Vagina (tissue), 2 donors: ENCODE results near the gene RIC1. TPM values are rescaled to one million over a fixed set of nuclear protein-coding genes. Genes with fewer than 3 reads are reported as not detected.
"Not testable (repeated sequence)": the region's sequence is repeated elsewhere in the genome, so short reads cannot be mapped to it uniquely, and the experiment has no call there.

ENCODE experiments used
- DNase-seq, 2 donors: peaks; one replicate each; pipeline ENCODE4 v3.0.0-alpha.2; 2017; ENCODE audit errors: extremely low spot score in 2 of 2
- H3K27ac ChIP-seq: fragments of 200-600 bp; sonication (generic); one replicate; pipeline ENCODE4 v1.5.1; 2019
- H3K27me3 ChIP-seq: fragments of 200-600 bp; sonication (generic); one replicate; pipeline ENCODE4 v1.5.1; 2019
- H3K36me3 ChIP-seq, 2 donors: fragments of 200-600 bp; sonication (generic); one replicate each; pipeline ENCODE4 v1.5.1; 2017 to 2019
- H3K4me1 ChIP-seq: fragments of 200-600 bp; sonication (generic); one replicate; pipeline ENCODE4 v1.5.1; 2019
- H3K4me3 ChIP-seq, 2 donors: fragments of 200-600 bp; sonication (generic); 1 replicate in 1 of 2; 2 replicates in 1 of 2; pipeline ENCODE4 v1.5.1; 2016 to 2019
- H3K9me3 ChIP-seq: fragments of 200-600 bp; sonication (generic); one replicate; pipeline ENCODE4 v1.5.1; 2019
- POLR2A ChIP-seq, 2 donors: fragments of 450-650 bp; IDR thresholded peaks; one replicate each; pipeline ENCODE4 v1.6.1; 2017; ENCODE audit warnings: antibody characterized with exemption in 2 of 2, mild to moderate bottlenecking in 2 of 2, moderate library complexity in 2 of 2
- POLR2AphosphoS5 ChIP-seq, 2 donors: sonication (generic); formaldehyde crosslinking; IDR thresholded peaks; one replicate each; pipeline ENCODE4 v1.9.0; 2017; ENCODE audit warnings: antibody characterized with exemption in 2 of 2, mild to moderate bottlenecking in 2 of 2, low read depth in 1 of 2; ENCODE audit not compliant: insufficient read depth in 1 of 2
- intact Hi-C: fragments of 100-400 bp; cut with DNase I; formaldehyde crosslinking; loops from one replicate; pipeline ENCODE4 v1.15.1; 2023
- total RNA-seq: library from RNA; depleted of rRNA; stranded (reverse); fragments of >200 nt; gene quantifications from one replicate; pipeline ENCODE4 v1.2.3, GENCODE V29; 2016
- TF ChIP-seq, protein P1 (sequence below), 3 experiments: fragments of 450-650 bp in 2 of 3; fragments of 200-600 bp in 1 of 3; sonication (generic) in 1 of 3; IDR thresholded peaks; one replicate each; pipeline ENCODE4 v1.5.1; 2017 to 2019; ENCODE audit warnings: antibody characterized with exemption in 3 of 3, mild to moderate bottlenecking in 2 of 3, moderate library complexity in 2 of 3

RIC1 gene
- total RNA-seq, 1 donor from 2014 or later = 49.8 TPM

- H3K27ac ChIP-seq = no peak overlapping the region
- TF ChIP-seq POLR2A (IDR thresholded peaks at IDR 0.05) = no peak
- TF ChIP-seq, protein P1, sequence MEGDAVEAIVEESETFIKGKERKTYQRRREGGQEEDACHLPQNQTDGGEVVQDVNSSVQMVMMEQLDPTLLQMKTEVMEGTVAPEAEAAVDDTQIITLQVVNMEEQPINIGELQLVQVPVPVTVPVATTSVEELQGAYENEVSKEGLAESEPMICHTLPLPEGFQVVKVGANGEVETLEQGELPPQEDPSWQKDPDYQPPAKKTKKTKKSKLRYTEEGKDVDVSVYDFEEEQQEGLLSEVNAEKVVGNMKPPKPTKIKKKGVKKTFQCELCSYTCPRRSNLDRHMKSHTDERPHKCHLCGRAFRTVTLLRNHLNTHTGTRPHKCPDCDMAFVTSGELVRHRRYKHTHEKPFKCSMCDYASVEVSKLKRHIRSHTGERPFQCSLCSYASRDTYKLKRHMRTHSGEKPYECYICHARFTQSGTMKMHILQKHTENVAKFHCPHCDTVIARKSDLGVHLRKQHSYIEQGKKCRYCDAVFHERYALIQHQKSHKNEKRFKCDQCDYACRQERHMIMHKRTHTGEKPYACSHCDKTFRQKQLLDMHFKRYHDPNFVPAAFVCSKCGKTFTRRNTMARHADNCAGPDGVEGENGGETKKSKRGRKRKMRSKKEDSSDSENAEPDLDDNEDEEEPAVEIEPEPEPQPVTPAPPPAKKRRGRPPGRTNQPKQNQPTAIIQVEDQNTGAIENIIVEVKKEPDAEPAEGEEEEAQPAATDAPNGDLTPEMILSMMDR (IDR thresholded peaks at IDR 0.05) = peak in 1 of 3 experiments; percentile 28
- TF ChIP-seq POLR2AphosphoS5 (IDR thresholded peaks at IDR 0.05; ENCODE audit: insufficient read depth in 1 of 2, low read depth in 1 of 2) = no peak
- H3K36me3 ChIP-seq = no peaks in the 10 kb centered on the region
- H3K4me3 ChIP-seq = no peak overlapping the region
- no peak for DNase-seq
- no peaks in the 10 kb centered on the region for H3K9me3 ChIP-seq
- H3K27me3 ChIP-seq = no peaks in the 10 kb centered on the region
- intact Hi-C loops = no loop called here
- H3K4me1 ChIP-seq = no peaks in the 10 kb centered on the region
Measured at GRCh38 chr9:5799314-5799713, 170.4 kb downstream of the RIC1 start.

- H3K4me1 ChIP-seq, H3K9me3 ChIP-seq, H3K4me3 ChIP-seq, DNase-seq, H3K27me3 ChIP-seq, H3K27ac ChIP-seq, intact Hi-C loops, H3K36me3 ChIP-seq: not testable (repeated sequence)
Measured at GRCh38 chr9:5800378-5800777, 171.5 kb downstream of the RIC1 start.

GRCh38 chr9:5800969-5801738 lies 172.2 kb downstream of the RIC1 start:
- H3K9me3 ChIP-seq = no peaks in the 10 kb centered on the region
- H3K4me1 ChIP-seq = no peaks in the 10 kb centered on the region
- H3K36me3 ChIP-seq = no peaks in the 10 kb centered on the region
- no peak for DNase-seq
- no peaks in the 10 kb centered on the region for H3K27me3 ChIP-seq
- intact Hi-C loops = no loop called here
- no peak overlapping the region for H3K27ac ChIP-seq
- TF ChIP-seq POLR2AphosphoS5 (IDR thresholded peaks at IDR 0.05; ENCODE audit: insufficient read depth in 1 of 2, low read depth in 1 of 2) (no peak), POLR2A (IDR thresholded peaks at IDR 0.05) (no peak)
- TF ChIP-seq, protein P1 (IDR thresholded peaks at IDR 0.05) = no peak
- no peak overlapping the region for H3K4me3 ChIP-seq

DNA sequence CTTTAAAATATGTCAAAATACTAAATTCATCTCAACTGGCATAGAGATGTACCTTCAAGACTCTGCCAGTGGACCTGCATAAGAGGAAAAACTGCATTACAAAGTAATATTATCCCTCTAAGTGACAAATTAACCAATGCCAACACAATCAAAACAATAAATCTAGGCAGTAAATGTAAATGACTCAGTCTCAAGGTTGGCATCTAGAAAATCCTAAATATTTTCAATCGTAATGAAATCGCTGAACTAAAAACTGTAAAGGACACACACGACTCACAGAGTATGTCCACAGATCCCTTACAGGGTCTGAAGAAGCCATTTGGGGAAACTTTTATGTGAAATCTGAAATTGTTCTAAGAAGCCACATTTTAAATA lies 172.8 kb downstream of the RIC1 start:
- H3K9me3 ChIP-seq = no peaks in the 10 kb centered on the region
- no peaks in the 10 kb centered on the region for H3K27me3 ChIP-seq
- no peak for DNase-seq
- no peak overlapping the region for H3K27ac ChIP-seq
- intact Hi-C loops = no loop called here
- TF ChIP-seq POLR2AphosphoS5 (IDR thresholded peaks at IDR 0.05; ENCODE audit: insufficient read depth in 1 of 2, low read depth in 1 of 2) (no peak), POLR2A (IDR thresholded peaks at IDR 0.05) (no peak)
- TF ChIP-seq, protein P1 (IDR thresholded peaks at IDR 0.05) = no peak
- H3K4me1 ChIP-seq = no peaks in the 10 kb centered on the region
- H3K4me3 ChIP-seq = no peak overlapping the region
- no peaks in the 10 kb centered on the region for H3K36me3 ChIP-seq

DNA sequence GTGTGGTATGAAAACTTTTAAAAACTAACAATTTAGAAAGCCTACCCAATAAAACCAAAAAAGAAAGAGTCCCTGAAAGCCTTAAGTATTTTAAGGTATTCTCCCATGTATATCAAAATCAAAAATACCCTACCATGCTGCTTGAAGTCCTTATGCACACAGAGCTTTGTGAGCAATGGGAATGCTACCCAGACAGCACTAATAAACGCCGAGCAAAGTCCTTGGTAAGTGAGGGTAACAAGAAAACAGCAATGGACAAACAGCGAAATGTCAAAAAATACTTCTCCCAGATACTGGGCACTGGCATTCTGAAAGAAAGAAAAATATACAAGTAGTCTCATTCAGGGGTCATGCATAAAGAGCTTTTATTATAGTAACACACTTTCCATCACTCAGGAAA lies 176.6 kb downstream of the RIC1 start:
- TF ChIP-seq POLR2A (IDR thresholded peaks at IDR 0.05) (no peak), POLR2AphosphoS5 (IDR thresholded peaks at IDR 0.05; ENCODE audit: insufficient read depth in 1 of 2, low read depth in 1 of 2) (no peak)
- TF ChIP-seq, protein P1 (IDR thresholded peaks at IDR 0.05) = no peak
- no peaks in the 10 kb centered on the region for H3K27me3 ChIP-seq
- H3K36me3 ChIP-seq = peaks cover 0 to 14% of the 10 kb centered on the region in 2 donors
- no peaks in the 10 kb centered on the region for H3K4me1 ChIP-seq
- H3K4me3 ChIP-seq = no peak overlapping the region
- intact Hi-C loops = no loop called here
- no peak overlapping the region for H3K27ac ChIP-seq
- DNase-seq = no peak
- no peaks in the 10 kb centered on the region for H3K9me3 ChIP-seq
